Measurements from ENCODE around the gene PPP2R2D.
"Not testable (repeated sequence)": the region's sequence is repeated elsewhere in the genome, so short reads cannot be mapped to it uniquely, and the experiment has no call there.

The PPP2R2D gene

DNA sequence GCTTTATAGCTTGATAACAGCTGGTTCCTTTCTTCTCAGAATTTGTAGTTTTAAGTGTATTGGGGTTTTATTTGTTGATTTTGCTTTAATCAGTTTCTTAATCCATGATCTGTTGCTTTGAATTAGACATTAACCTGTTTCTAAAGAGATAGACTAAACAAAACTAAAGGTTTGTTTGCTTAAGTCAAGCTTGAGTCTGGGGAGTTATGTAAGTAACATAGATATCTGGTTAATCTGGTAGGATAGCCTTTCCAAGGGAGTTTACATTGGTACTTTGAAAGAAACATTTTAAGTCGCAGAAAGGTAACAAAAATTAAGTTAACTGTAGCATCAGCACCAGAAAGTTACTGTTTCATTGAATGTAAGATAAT is 5.4 kb downstream of the PPP2R2D start:
- DNase-seq (ENCODE audit: low read depth in 2 of 3, low spot score in 1 of 3), result no peak

DNA sequence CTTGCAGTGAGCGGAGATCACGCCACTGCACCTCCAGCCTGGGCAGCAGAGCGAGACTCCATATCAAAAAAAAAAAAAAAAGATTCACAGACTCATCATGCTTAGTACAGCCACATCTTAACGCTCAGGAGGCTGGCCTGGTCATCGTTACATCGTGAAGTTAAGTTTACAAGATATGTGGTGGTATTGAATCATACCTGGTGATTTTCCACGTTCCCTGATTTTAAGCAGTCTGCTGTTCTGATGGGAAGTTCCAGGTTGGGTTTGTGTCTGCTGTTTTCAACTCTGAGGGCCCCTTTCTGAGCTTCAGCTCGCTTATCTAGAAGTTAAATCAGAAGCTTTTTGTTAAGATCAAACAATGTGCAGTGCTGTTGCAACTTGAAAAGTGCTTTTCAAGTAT is 6.9 kb downstream of the PPP2R2D start:
- DNase-seq (ENCODE audit: low read depth in 2 of 3, low spot score in 1 of 3), result no peak

- DNase-seq (ENCODE audit: low read depth in 2 of 3, low spot score in 1 of 3), result no peak
Measured at GRCh38 chr10:131908151-131908550, 7.3 kb downstream of the PPP2R2D start.

- no peak for DNase-seq (ENCODE audit: low read depth in 2 of 3, low spot score in 1 of 3)
Measured at GRCh38 chr10:131909014-131909808, 8.4 kb downstream of the PPP2R2D start.

GRCh38 chr10:131909929-131910328 is 9.1 kb downstream of the PPP2R2D start:
- no peak for DNase-seq (ENCODE audit: low read depth in 2 of 3, low spot score in 1 of 3)

DNA sequence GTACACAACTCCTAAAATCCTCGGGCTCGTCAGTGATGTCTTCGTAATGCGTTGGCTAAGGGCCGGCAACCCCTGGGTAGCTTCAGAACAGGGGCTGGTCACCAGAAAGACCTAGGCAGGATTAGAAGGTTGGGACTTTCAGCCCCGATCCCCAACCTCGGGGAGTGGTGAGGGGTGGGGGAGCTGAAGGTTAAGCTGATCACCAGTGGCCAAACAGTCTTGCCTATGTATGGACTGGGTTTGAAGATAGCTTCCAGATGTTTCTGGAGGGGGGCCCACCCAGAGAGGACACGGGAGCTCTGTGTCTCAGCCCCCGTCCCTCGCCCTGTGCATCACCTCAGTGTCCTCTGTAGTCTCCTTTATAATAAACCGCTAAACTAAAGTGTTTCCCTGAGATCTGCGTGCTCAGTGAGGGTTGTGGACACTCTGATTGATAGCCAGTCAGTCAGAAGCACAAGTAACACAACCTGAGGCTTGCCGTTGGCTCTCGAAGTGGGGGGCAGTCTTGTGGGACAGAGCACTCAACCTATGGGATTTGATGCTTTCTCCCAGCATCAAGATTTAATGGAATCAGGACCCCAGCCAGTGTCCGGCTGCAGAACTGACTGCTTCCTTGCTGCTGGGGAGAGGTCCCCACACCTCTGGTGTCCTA is 10.0 kb downstream of the PPP2R2D start:
- DNase-seq (ENCODE audit: low read depth in 2 of 3, low spot score in 1 of 3), result no peak

DNA sequence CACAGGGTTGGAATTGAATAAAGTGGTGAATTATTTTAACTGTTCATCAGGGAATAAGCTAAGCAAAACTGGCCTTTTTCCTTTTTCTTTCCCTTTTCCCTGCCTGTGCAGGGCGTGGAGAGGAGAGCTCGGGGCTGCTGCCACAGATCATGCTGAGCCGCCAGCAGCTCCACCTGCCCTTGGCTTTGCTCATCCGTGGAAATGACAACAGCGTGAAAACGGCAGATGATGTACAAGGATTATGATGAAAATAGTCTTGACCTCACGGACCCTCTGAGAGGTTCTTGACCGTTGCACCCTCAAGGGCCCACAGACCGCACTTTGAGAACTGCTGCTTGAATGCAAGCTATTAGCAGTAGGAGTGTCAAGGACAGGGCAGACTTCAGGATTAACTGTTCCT is 10.6 kb downstream of the PPP2R2D start:
- DNase-seq (ENCODE audit: low read depth in 2 of 3, low spot score in 1 of 3), result no peak

GRCh38 chr10:131912620-131913019 is 11.8 kb downstream of the PPP2R2D start:
- no peak for DNase-seq (ENCODE audit: low read depth in 2 of 3, low spot score in 1 of 3)

GRCh38 chr10:131915484-131915883 is 14.7 kb downstream of the PPP2R2D start:
- no peak for DNase-seq (ENCODE audit: low read depth in 2 of 3, low spot score in 1 of 3)

- DNase-seq (ENCODE audit: low read depth in 2 of 3, low spot score in 1 of 3), result no peak
Measured at GRCh38 chr10:131915990-131916766, 15.4 kb downstream of the PPP2R2D start.

DNA sequence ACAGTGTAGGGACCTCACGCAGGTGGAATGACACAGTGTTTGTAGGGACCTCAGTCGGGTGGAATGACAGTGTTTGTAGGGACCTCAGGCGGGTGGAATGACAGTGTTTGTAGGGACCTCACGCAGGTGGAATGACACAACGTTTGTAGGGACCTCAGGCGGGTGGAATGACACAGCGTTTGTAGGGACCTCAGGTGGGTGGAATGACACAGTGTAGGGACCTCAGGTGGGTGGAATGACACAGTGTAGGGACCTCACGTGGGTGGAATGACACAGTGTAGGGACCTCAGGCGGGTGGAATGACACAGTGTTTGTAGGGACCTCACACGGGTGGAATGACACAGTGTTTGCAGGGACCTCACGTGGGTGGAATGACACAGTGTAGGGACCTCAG is 16.0 kb downstream of the PPP2R2D start:
- DNase-seq (ENCODE audit: low read depth in 2 of 3, low spot score in 1 of 3), result not testable (repeated sequence)

DNA sequence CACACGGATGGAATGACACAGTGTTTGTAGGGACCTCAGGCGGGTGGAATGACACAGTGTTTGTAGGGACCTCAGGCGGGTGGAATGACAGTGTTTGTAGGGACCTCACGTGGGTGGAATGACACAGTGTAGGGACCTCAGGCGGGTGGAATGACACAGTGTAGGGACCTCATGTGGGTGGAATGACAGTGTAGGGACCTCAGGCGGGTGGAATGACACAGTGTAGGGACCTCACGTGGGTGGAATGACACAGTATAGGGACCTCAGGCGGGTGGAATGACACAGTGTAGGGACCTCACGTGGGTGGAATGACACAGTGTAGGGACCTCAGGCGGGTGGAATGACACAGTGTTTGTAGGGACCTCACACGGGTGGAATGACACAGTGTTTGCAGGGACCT is 16.7 kb downstream of the PPP2R2D start:
- not testable (repeated sequence) for DNase-seq (ENCODE audit: low read depth in 2 of 3, low spot score in 1 of 3)

- not testable (repeated sequence) for DNase-seq (ENCODE audit: low read depth in 2 of 3, low spot score in 1 of 3)
Measured at GRCh38 chr10:131919461-131919860, 18.7 kb downstream of the PPP2R2D start.

DNA sequence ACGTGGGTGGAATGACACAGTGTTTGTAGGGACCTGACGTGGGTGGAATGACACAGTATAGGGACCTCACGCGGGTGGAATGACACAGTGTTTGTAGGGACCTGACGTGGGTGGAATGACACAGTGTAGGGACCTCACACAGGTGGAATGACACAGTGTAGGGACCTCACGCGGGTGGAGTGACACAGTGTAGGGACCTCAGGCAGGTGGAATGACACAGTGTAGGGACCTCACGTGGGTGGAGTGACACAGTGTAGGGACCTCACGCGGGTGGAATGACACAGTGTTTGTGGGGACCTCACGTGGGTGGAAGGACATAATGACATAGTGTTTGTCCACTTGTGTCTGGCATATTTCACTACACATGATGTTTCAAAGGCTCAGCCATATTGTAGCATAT is 19.3 kb downstream of the PPP2R2D start:
- no peak for DNase-seq (ENCODE audit: low read depth in 2 of 3, low spot score in 1 of 3)

- DNase-seq (ENCODE audit: low read depth in 2 of 3, low spot score in 1 of 3), result no peak
Measured at GRCh38 chr10:131920693-131921092, 19.9 kb downstream of the PPP2R2D start.

DNA sequence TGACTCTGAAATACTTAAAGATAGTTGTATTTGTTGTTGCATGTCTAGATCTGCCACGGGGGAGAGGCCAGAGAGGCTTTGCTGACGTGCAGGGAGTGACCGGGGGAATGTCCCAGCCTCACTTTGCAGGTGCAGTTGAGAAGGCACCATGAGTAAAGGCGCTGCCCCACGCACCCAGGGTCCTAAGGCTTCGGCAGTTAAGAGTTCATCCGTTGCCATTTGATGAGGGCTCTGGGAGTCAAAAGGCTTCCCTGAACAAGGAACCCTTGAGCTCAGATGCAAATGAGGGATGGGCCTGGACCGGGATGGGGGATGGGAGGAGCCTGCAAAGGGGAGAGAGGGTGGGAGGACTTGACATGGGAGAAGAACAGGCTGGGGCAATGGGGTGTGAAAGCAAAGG is 20.4 kb downstream of the PPP2R2D start:
- no peak for DNase-seq (ENCODE audit: low read depth in 2 of 3, low spot score in 1 of 3)

DNA sequence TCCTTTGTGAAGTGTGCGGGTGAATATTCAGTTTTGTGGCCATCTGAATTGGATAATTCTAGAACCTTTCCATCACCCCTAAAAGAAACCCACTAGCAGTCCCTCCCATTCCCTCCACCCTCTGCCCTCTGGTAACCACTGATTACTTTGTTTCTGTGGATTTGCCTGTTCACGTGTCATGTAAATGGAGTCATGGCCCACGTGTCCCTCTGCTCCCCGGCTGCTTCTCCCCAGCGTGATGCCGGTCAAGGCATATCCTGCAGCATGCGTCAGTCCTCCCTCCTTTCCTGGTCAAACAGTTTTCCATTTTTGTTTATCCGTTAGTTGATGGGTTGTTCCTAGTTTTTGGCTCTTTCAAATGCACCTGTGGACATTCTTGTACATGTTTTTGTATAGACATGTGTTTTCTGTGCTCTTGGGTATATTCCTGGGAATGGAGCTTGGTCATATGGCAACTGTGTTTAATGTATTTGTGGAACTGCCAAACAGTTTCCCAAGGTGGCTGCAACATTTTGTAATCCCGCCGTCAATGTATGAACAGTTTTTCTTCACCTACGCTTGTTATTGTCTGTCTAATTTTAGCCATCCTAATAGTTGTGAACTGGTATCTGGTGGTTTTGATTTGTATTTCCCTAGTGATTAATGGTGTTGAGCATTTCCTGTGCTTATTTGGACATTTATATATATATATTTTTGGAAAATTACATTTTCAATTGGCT is 22.4 kb downstream of the PPP2R2D start:
- no peak for DNase-seq (ENCODE audit: low read depth in 2 of 3, low spot score in 1 of 3)

DNA sequence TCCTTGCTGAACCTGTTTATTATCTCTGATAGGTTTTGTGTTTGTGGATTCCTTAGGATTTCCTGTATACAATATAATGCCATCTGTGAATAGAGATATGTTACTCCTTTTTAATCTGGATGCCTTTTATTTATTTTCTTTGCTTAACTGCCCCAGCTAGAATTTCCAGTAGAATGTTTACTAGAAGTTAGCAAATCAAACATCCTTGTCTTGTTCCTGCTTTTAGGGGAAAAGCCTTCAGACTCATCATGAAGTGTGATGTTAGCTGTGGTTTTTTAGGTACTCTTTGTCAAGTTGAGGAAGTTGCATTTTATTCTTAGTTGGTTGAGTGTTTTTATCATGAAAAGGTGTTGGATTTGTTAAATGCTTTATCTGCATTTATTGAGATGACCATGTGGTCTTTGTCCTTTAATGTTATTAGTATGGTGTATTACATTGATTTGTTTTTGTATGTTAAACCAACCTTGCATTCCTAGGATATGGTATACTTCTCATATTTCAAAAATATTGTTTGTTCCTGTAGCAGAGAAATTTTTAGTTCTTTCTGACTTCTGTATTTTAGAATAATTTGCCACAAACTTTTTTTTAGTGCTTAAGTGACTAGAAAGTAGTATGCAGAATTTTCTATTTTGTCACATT is 24.3 kb downstream of the PPP2R2D start:
- DNase-seq (ENCODE audit: low read depth in 2 of 3, low spot score in 1 of 3), result no peak

DNA sequence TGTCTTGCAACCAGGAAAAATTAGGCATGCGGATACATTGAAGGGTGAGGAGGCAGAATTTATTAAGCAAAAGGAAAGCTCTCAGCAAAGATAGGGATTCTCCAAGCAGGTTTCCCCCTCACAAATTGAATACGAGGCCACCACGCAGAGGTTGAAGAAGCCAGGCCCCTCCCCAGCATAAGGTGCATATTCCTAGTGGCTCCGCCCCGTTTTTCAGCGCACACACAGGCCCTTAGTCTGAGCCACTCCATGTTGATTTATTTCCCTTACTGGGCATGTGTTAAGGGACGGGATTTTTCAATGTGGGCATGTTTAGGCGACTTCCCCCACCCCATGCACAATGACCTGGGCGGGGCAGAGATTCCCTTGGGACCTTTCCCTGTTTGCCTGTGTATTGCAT is 24.9 kb downstream of the PPP2R2D start:
- no peak for DNase-seq (ENCODE audit: low read depth in 2 of 3, low spot score in 1 of 3)

DNA sequence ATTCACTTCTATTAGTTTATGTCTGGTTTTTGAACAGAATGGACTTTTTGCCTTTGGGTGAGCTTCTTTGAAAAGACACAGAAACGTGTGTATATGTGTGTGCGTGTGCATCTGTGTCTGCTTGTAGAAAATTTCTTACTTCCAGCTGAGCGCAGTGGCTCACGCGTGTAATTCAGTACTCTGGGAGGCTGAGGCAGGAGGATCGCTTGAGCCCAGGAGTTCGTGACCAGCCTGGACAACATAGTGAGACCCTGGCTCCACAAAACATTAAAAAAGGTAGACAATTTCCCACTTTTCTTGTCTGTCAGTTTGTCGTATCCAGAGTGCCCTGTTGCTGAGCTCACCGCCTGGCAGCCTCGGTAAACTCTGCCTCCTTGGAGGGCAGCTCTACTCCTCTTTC is 25.4 kb downstream of the PPP2R2D start:
- DNase-seq (ENCODE audit: low read depth in 2 of 3, low spot score in 1 of 3), result no peak
